Neural progenitor cell (in vitro differentiated cells): ENCODE data around the gene ERAS.

Source experiments
- CTCF ChIP-seq: fragments of 200-600 bp; sonication (generic); IDR thresholded peaks from 2 replicates; pipeline ENCODE4 v1.5.1; 2017; ENCODE audit warnings: antibody characterized with exemption, mild to moderate bottlenecking
- EZH2phosphoT487 ChIP-seq: fragments of 200-600 bp; sonication (generic); IDR thresholded peaks from 2 replicates; pipeline ENCODE4 v1.6.1; 2017; ENCODE audit warnings: antibody characterized with exemption

- TF ChIP-seq CTCF (no peak), EZH2phosphoT487 (no peak)
Measured at GRCh38 chrX:48829016-48829735, 2.9 kb downstream of the ERAS start.
